IPS DF 19.7 (cell line): ENCODE data around the gene SLC25A3.
"Not testable (repeated sequence)": the region's sequence is repeated elsewhere in the genome, so short reads cannot be mapped to it uniquely, and the experiment has no call there.

ENCODE experiments used
- DNase-seq: peaks from one replicate; pipeline ENCODE4 v3.0.0-alpha.2; 2013; ENCODE audit warnings: low read depth, low spot score

The SLC25A3 gene

GRCh38 chr12:98593351-98594049 lies at the start of gene SLC25A3:
TSS of gene SLC25A3 (plus strand) at chr12:98593686. CDS start at chr12:98593979, 293 bp downstream.
- peak; percentile 86 for DNase-seq

- DNase-seq, result no peak
Measured at GRCh38 chr12:98543701-98544100, 49.8 kb upstream of the SLC25A3 start.

GRCh38 chr12:98544751-98545150 lies 48.7 kb upstream of the SLC25A3 start:
- DNase-seq, result no peak

GRCh38 chr12:98549371-98550110 lies 43.9 kb upstream of the SLC25A3 start:
- no peak for DNase-seq

- no peak for DNase-seq
Measured at GRCh38 chr12:98551787-98552186, 41.7 kb upstream of the SLC25A3 start.

GRCh38 chr12:98558097-98558496 lies 35.4 kb upstream of the SLC25A3 start:
- not testable (repeated sequence) for DNase-seq

- DNase-seq, result no peak
Measured at GRCh38 chr12:98559666-98560065, 33.8 kb upstream of the SLC25A3 start.

GRCh38 chr12:98561846-98562245 lies 31.6 kb upstream of the SLC25A3 start:
- DNase-seq, result no peak

GRCh38 chr12:98572010-98572409 lies 21.5 kb upstream of the SLC25A3 start:
- no peak for DNase-seq

- no peak for DNase-seq
Measured at GRCh38 chr12:98574110-98574509, 19.4 kb upstream of the SLC25A3 start.

- no peak for DNase-seq
Measured at GRCh38 chr12:98575013-98575412, 18.5 kb upstream of the SLC25A3 start.

GRCh38 chr12:98576795-98577194 lies 16.7 kb upstream of the SLC25A3 start:
- not testable (repeated sequence) for DNase-seq

- DNase-seq, result no peak
Measured at GRCh38 chr12:98578392-98578791, 15.1 kb upstream of the SLC25A3 start.

GRCh38 chr12:98578821-98579220 lies 14.7 kb upstream of the SLC25A3 start:
- no peak for DNase-seq

GRCh38 chr12:98579347-98579746 lies 14.1 kb upstream of the SLC25A3 start:
- DNase-seq, result no peak

GRCh38 chr12:98579835-98580234 lies 13.7 kb upstream of the SLC25A3 start:
- DNase-seq, result no peak

GRCh38 chr12:98580695-98581094 lies 12.8 kb upstream of the SLC25A3 start:
- DNase-seq, result no peak

GRCh38 chr12:98581101-98581500 lies 12.4 kb upstream of the SLC25A3 start:
- DNase-seq, result no peak

GRCh38 chr12:98582093-98582492 lies 11.4 kb upstream of the SLC25A3 start:
- no peak for DNase-seq

- no peak for DNase-seq
Measured at GRCh38 chr12:98587084-98587483, 6.4 kb upstream of the SLC25A3 start.

GRCh38 chr12:98591209-98591608 lies 2.3 kb upstream of the SLC25A3 start:
- no peak for DNase-seq

- no peak for DNase-seq
Measured at GRCh38 chr12:98592825-98593322, 612 bp upstream of the SLC25A3 start.
